PFSK-1 (cell line): ENCODE data around the gene UBL4A.

ENCODE experiments used
- FOXP2 ChIP-seq: optimal IDR thresholded peaks from 2 replicates; pipeline ENCODE3; 2011; ENCODE audit warnings: borderline replicate concordance, control low read depth, inconsistent platforms; ENCODE audit not compliant: insufficient read depth; ENCODE audit errors: extremely low read length, extremely low read depth
- POLR2AphosphoS5 ChIP-seq: IDR thresholded peaks from 2 replicates; pipeline ENCODE4 v1.6.1; 2012; ENCODE audit warnings: low read depth, mild to moderate bottlenecking, control low read depth, low read length, moderate library complexity
- REST ChIP-seq, 2 experiments: IDR thresholded peaks; 2 replicates each; pipeline versions ENCODE4 v1.6.1 to v1.8.0; 2011 to 2012; ENCODE audit warnings: low read depth in 2 of 2, low read length in 2 of 2, control low read depth in 1 of 2, inconsistent platforms in 1 of 2, mild to moderate bottlenecking in 1 of 2, moderate library complexity in 1 of 2; ENCODE audit not compliant: insufficient read depth in 1 of 2
- SIN3A ChIP-seq: IDR thresholded peaks from 2 replicates; pipeline ENCODE4 v1.6.1; 2012; ENCODE audit warnings: mild to moderate bottlenecking, low read length, moderate library complexity, borderline replicate concordance; ENCODE audit not compliant: insufficient read depth
- TAF1 ChIP-seq: IDR thresholded peaks from 2 replicates; pipeline ENCODE4 v1.6.1; 2012; ENCODE audit warnings: low read length, control low read depth, borderline replicate concordance; ENCODE audit not compliant: insufficient read depth

Gene UBL4A

GRCh38 chrX:154502098-154502497, 15.7 kb upstream of the UBL4A start:
- no peak for TF ChIP-seq POLR2AphosphoS5
- TF ChIP-seq TAF1, result no peak
- TF ChIP-seq SIN3A, result no peak
- no peak for TF ChIP-seq REST (IDR thresholded peaks at IDR 0.05; ENCODE audit: insufficient read depth in 1 of 2, low read depth in 2 of 2, low read length in 2 of 2)
- TF ChIP-seq FOXP2, result no peak

- TF ChIP-seq SIN3A (no peak), REST (IDR thresholded peaks at IDR 0.05; ENCODE audit: insufficient read depth in 1 of 2, low read depth in 2 of 2, low read length in 2 of 2) (no peak), TAF1 (no peak), FOXP2 (no peak), POLR2AphosphoS5 (no peak)
These were observed 9.1 kb upstream of the UBL4A start for GRCh38 chrX:154495472-154495922.

GRCh38 chrX:154494715-154495114, 8.3 kb upstream of the UBL4A start:
- TF ChIP-seq POLR2AphosphoS5 (no peak), REST (IDR thresholded peaks at IDR 0.05; ENCODE audit: insufficient read depth in 1 of 2, low read depth in 2 of 2, low read length in 2 of 2) (no peak), FOXP2 (no peak), TAF1 (no peak), SIN3A (no peak)

- no peak for TF ChIP-seq FOXP2
- peak; percentile 77; the same call in 1 of the 2 replicates for TF ChIP-seq TAF1
- peak; percentile 52 for TF ChIP-seq POLR2AphosphoS5
- no peak for TF ChIP-seq SIN3A
- 0 out of 4 replicates have a peak, but pooled peaks of 1 of the 2 experiments have one; percentile 34 for TF ChIP-seq REST (IDR thresholded peaks at IDR 0.05; ENCODE audit: insufficient read depth in 1 of 2, low read depth in 2 of 2, low read length in 2 of 2)
These were observed 4.1 kb upstream of the UBL4A start, which contains the start of gene SLC10A3 for GRCh38 chrX:154490414-154491083. Gene SLC10A3 (minus strand): TSS chrX:154490629. CDS start chrX:154488940, 1,689 bp downstream.

- TF ChIP-seq POLR2AphosphoS5 (no peak), TAF1 (no peak), REST (IDR thresholded peaks at IDR 0.05; ENCODE audit: insufficient read depth in 1 of 2, low read depth in 2 of 2, low read length in 2 of 2) (no peak), FOXP2 (no peak), SIN3A (no peak)
These were observed 3.6 kb upstream of the UBL4A start for GRCh38 chrX:154490021-154490413.
